SK-N-MC (cell line): ENCODE results near the gene KLHL6.
"Not testable (repeated sequence)": the region's sequence is repeated elsewhere in the genome, so short reads cannot be mapped to it uniquely, and the experiment has no call there.

Experiments used
- DNase-seq: peaks from one replicate; pipeline ENCODE4 v3.0.0-alpha.2; 2011; ENCODE audit warnings: low read depth, low spot score
- H3K27ac ChIP-seq: fragments of 200-600 bp; sonication (generic); 2 replicates; pipeline ENCODE4 v1.5.1; 2016; ENCODE audit warnings: mixed run types
- H3K36me3 ChIP-seq: fragments of 200-600 bp; sonication (generic); 2 replicates; pipeline ENCODE4 v1.6.1; 2017; ENCODE audit warnings: antibody characterized with exemption, low read length, mixed read lengths; ENCODE audit not compliant: insufficient read depth
- H3K4me3 ChIP-seq: fragments of 200-600 bp; sonication (generic); 2 replicates; pipeline ENCODE4 v1.5.1; 2016
- H3K9ac ChIP-seq: fragments of 200-600 bp; sonication (generic); 2 replicates; pipeline ENCODE4 v1.8.0; 2017; ENCODE audit warnings: mixed run types, mixed read lengths; ENCODE audit not compliant: insufficient read length
- H3K9me3 ChIP-seq: fragments of 200-600 bp; sonication (generic); 2 replicates; pipeline ENCODE4 v1.6.1; 2017; ENCODE audit warnings: low read depth, mild to moderate bottlenecking, antibody characterized with exemption, low read length, moderate library complexity, mixed read lengths
- EZH2 ChIP-seq: fragments of 200-600 bp; sonication (generic); IDR thresholded peaks from one replicate; pipeline ENCODE4 v1.6.1; 2017; ENCODE audit warnings: antibody characterized with exemption
- FOXP2 ChIP-seq: optimal IDR thresholded peaks from 2 replicates; pipeline ENCODE3; 2011; ENCODE audit warnings: mild to moderate bottlenecking, moderate library complexity; ENCODE audit not compliant: insufficient read depth; ENCODE audit errors: extremely low read length, control extremely low read depth
- POLR2AphosphoS5 ChIP-seq: IDR thresholded peaks from 2 replicates; pipeline ENCODE4 v1.6.1; 2012; ENCODE audit warnings: mild to moderate bottlenecking, low read depth, low read length, borderline replicate concordance

KLHL6 gene

GRCh38 chr3:183468424-183468823 lies 87.1 kb downstream of the KLHL6 start:
- TF ChIP-seq EZH2 = no peak
- no peak for TF ChIP-seq FOXP2
- TF ChIP-seq POLR2AphosphoS5 = no peak
- no peaks in the 10 kb centered on the region for H3K9me3 ChIP-seq
- H3K4me3 ChIP-seq = no peak overlapping the region
- no peak overlapping the region for H3K9ac ChIP-seq
- no peaks in the 10 kb centered on the region for H3K36me3 ChIP-seq
- no peak overlapping the region for H3K27ac ChIP-seq
- DNase-seq = no peak

- Histone ChIP-seq H3K36me3 (no peaks in the 10 kb centered on the region), H3K9me3 (no peaks in the 10 kb centered on the region), H3K4me3 (no peak overlapping the region), H3K27ac (no peak overlapping the region), H3K9ac (no peak overlapping the region)
- TF ChIP-seq POLR2AphosphoS5 = no peak
- no peak for DNase-seq
These were observed 88.9 kb downstream of the KLHL6 start for GRCh38 chr3:183466575-183466974.

GRCh38 chr3:183465710-183466109 lies 89.8 kb downstream of the KLHL6 start:
- DNase-seq, H3K4me3 ChIP-seq, H3K9me3 ChIP-seq, H3K36me3 ChIP-seq, H3K9ac ChIP-seq, H3K27ac ChIP-seq: not testable (repeated sequence)

GRCh38 chr3:183464480-183464879 lies 91.0 kb downstream of the KLHL6 start:
- no peak for DNase-seq
- H3K9me3 ChIP-seq = no peaks in the 10 kb centered on the region
- no peak overlapping the region for H3K9ac ChIP-seq
- TF ChIP-seq EZH2 (no peak), POLR2AphosphoS5 (no peak), FOXP2 (no peak)
- no peak overlapping the region for H3K4me3 ChIP-seq
- H3K27ac ChIP-seq = no peak overlapping the region
- H3K36me3 ChIP-seq = no peaks in the 10 kb centered on the region

- TF ChIP-seq EZH2 (no peak), FOXP2 (no peak), POLR2AphosphoS5 (no peak)
- no peak overlapping the region for H3K4me3 ChIP-seq
- no peak for DNase-seq
These were observed 95.1 kb downstream of the KLHL6 start for GRCh38 chr3:183460081-183461055.

GRCh38 chr3:183455089-183455488 lies 100.4 kb downstream of the KLHL6 start:
- TF ChIP-seq FOXP2 = no peak
- TF ChIP-seq POLR2AphosphoS5 = no peak
- no peak for TF ChIP-seq EZH2
- Histone ChIP-seq H3K9ac (no peak overlapping the region), H3K4me3 (no peak overlapping the region), H3K27ac (no peak overlapping the region), H3K36me3 (no peaks in the 10 kb centered on the region), H3K9me3 (no peaks in the 10 kb centered on the region)
- DNase-seq = no peak

More at GRCh38 chr3:183460081-183461055, 95.1 kb downstream of the KLHL6 start:
- Histone ChIP-seq H3K9me3 (no peaks in the 10 kb centered on the region), H3K27ac (no peak overlapping the region), H3K9ac (no peak overlapping the region), H3K36me3 (no peaks in the 10 kb centered on the region)

- Histone ChIP-seq H3K9me3 (no peaks in the 10 kb centered on the region), H3K27ac (no peak overlapping the region), H3K36me3 (no peaks in the 10 kb centered on the region), H3K4me3 (no peak overlapping the region), H3K9ac (no peak overlapping the region)
- no peak for TF ChIP-seq FOXP2
- TF ChIP-seq POLR2AphosphoS5 = no peak
- TF ChIP-seq EZH2 = no peak
- DNase-seq = no peak
These were observed 101.4 kb downstream of the KLHL6 start for GRCh38 chr3:183454064-183454463.

- DNase-seq = no peak
- no peak overlapping the region for H3K27ac ChIP-seq
- TF ChIP-seq EZH2 = no peak
- TF ChIP-seq POLR2AphosphoS5 = no peak
- no peak for TF ChIP-seq FOXP2
- no peaks in the 10 kb centered on the region for H3K9me3 ChIP-seq
- H3K9ac ChIP-seq = no peak overlapping the region
- H3K4me3 ChIP-seq = no peak overlapping the region
- H3K36me3 ChIP-seq = no peaks in the 10 kb centered on the region
These were observed 105.7 kb downstream of the KLHL6 start for GRCh38 chr3:183449791-183450190.

- Histone ChIP-seq H3K9ac (no peak overlapping the region), H3K9me3 (0 out of 2 replicates have a peak, but pooled peaks cover 3% of the 10 kb centered on the region), H3K36me3 (no peaks in the 10 kb centered on the region), H3K4me3 (no peak overlapping the region), H3K27ac (no peak overlapping the region)
- no peak for TF ChIP-seq FOXP2
- no peak for TF ChIP-seq EZH2
- no peak for TF ChIP-seq POLR2AphosphoS5
- DNase-seq = no peak
These were observed 106.1 kb downstream of the KLHL6 start for GRCh38 chr3:183449391-183449790.
